ENCODE data around the gene THNSL1. TPM values are rescaled to one million over a fixed set of nuclear protein-coding genes. Genes with fewer than 3 reads are reported as not detected.

THNSL1 gene
- total RNA-seq, 1 donor from 2014 or later: 7.7 TPM

Other genes with a start within 250 kb of the THNSL1 start
- 9.1 TPM for gene PRTFDC1, start 64.0 kb upstream of the THNSL1 start, total RNA-seq
- not detected for gene ENKUR, start 454 bp upstream of the THNSL1 start, total RNA-seq
- gene GPR158, start 158.4 kb downstream of the THNSL1 start, total RNA-seq: not detected